Neural cell (in vitro differentiated cells): ENCODE results near the gene IFRD2. TPM values are rescaled to one million over a fixed set of nuclear protein-coding genes. Genes with fewer than 3 reads are reported as not detected.
A peak's percentile ranks its signal among the peaks of the same experiment; 100 is the strongest.

Source experiments
- H2AFZ ChIP-seq: fragments of 200-600, 300-800 bp; sonication (generic), shearing (Covaris generic); 2 replicates; pipeline ENCODE4 v1.6.0; 2014; ENCODE audit warnings: low read depth, mild to moderate bottlenecking, antibody characterized with exemption, low read length, moderate library complexity
- H3F3A ChIP-seq: fragments of 200-600 bp; shearing (Covaris generic); 2 replicates; pipeline ENCODE4 v1.6.1; 2016; ENCODE audit warnings: mild to moderate bottlenecking, moderate library complexity, mixed read lengths, antibody characterized with exemption, low read length; ENCODE audit not compliant: insufficient read depth, poor library complexity, severe bottlenecking
- H3K27ac ChIP-seq: fragments of 200-600, 300-800 bp; sonication (generic), shearing (Covaris generic); 2 replicates; pipeline ENCODE4 v1.5.1; 2014; ENCODE audit warnings: mild to moderate bottlenecking, low read length, moderate library complexity
- H3K27me3 ChIP-seq: fragments of 300-800, 200-600 bp; sonication (generic), shearing (Covaris generic); 2 replicates; pipeline ENCODE4 v1.6.0; 2014; ENCODE audit warnings: mild to moderate bottlenecking, low read depth, low read length, moderate library complexity; ENCODE audit not compliant: insufficient read depth
- H3K36me3 ChIP-seq: fragments of 300-800, 200-600 bp; sonication (generic), shearing (Covaris generic); 2 replicates; pipeline ENCODE4 v1.5.1; 2014; ENCODE audit warnings: mild to moderate bottlenecking, antibody characterized with exemption, low read length, moderate library complexity; ENCODE audit not compliant: insufficient read depth
- H3K4me2 ChIP-seq: fragments of 300-800, 200-600 bp; sonication (generic), shearing (Covaris generic); 2 replicates; pipeline ENCODE4 v1.6.0; 2014; ENCODE audit warnings: mild to moderate bottlenecking, low read length
- H3K4me3 ChIP-seq: fragments of 300-800, 200-600 bp; sonication (generic), shearing (Covaris generic); 2 replicates; pipeline ENCODE4 v1.5.1; 2014; ENCODE audit warnings: mild to moderate bottlenecking, low read length, moderate library complexity
- H3K79me2 ChIP-seq: fragments of 200-600 bp; shearing (Covaris generic); replicated peaks from 2 replicates; pipeline ENCODE4 v1.6.0; 2014; ENCODE audit warnings: mild to moderate bottlenecking, low read length, moderate library complexity; ENCODE audit not compliant: insufficient read depth
- H3K9ac ChIP-seq: fragments of 300-800, 200-600 bp; sonication (generic), shearing (Covaris generic); 2 replicates; pipeline ENCODE4 v1.6.1; 2016; ENCODE audit warnings: mild to moderate bottlenecking, low read length, mixed read lengths
- H3K9me2 ChIP-seq: fragments of 200-600 bp; shearing (Covaris generic); 2 replicates; pipeline ENCODE4 v1.6.1; 2016; ENCODE audit warnings: mild to moderate bottlenecking, low read length, mixed read lengths; ENCODE audit not compliant: insufficient read depth
- H3K9me3 ChIP-seq: fragments of 200-600, 300-800 bp; sonication (generic), shearing (Covaris generic); 2 replicates; pipeline ENCODE4 v1.6.1; 2016; ENCODE audit warnings: mild to moderate bottlenecking, mixed run types, low read length, moderate library complexity, mixed read lengths
- H4K20me1 ChIP-seq: fragments of 200-600 bp; shearing (Covaris generic); 2 replicates; pipeline ENCODE4 v1.6.1; 2016; ENCODE audit warnings: mild to moderate bottlenecking, mixed run types; ENCODE audit not compliant: insufficient read depth
- CTCF ChIP-seq: fragments of 450-650 bp; IDR thresholded peaks from 2 replicates; pipeline ENCODE4 v1.5.1; 2014; ENCODE audit warnings: antibody characterized with exemption, mild to moderate bottlenecking, moderate library complexity; ENCODE audit not compliant: poor library complexity, severe bottlenecking
- EP300 ChIP-seq: fragments of 450-650 bp; conservative IDR thresholded peaks from 2 replicates; pipeline ENCODE4 v1.6.1; 2014; ENCODE audit warnings: antibody characterized with exemption, mild to moderate bottlenecking, moderate library complexity; ENCODE audit not compliant: poor library complexity, severe bottlenecking
- EZH2 ChIP-seq: fragments of 200-600, 300-800 bp; shearing (Covaris generic), sonication (generic); IDR thresholded peaks from 2 replicates; pipeline ENCODE4 v1.6.1; 2014; ENCODE audit warnings: antibody characterized with exemption, low read length, borderline replicate concordance, mild to moderate bottlenecking; ENCODE audit not compliant: insufficient read depth, poor library complexity, severe bottlenecking
- MXI1 ChIP-seq: fragments of 450-650 bp; conservative IDR thresholded peaks from 2 replicates; pipeline ENCODE4 v1.6.1; 2014; ENCODE audit warnings: antibody characterized with exemption, mild to moderate bottlenecking; ENCODE audit not compliant: poor library complexity, severe bottlenecking
- POLR2AphosphoS5 ChIP-seq: IDR thresholded peaks from 2 replicates; pipeline ENCODE4 v1.6.1; 2012
- RAD21 ChIP-seq: fragments of 450-650 bp; conservative IDR thresholded peaks from 2 replicates; pipeline ENCODE4 v1.6.1; 2014; ENCODE audit warnings: antibody characterized with exemption, mild to moderate bottlenecking, moderate library complexity
- REST ChIP-seq: IDR thresholded peaks from 2 replicates; pipeline ENCODE4 v1.6.1; 2012; ENCODE audit warnings: borderline replicate concordance
- SMC3 ChIP-seq: fragments of 450-650 bp; conservative IDR thresholded peaks from 2 replicates; pipeline ENCODE4 v1.6.1; 2014; ENCODE audit warnings: antibody characterized with exemption, mild to moderate bottlenecking, moderate library complexity; ENCODE audit not compliant: poor library complexity
- TAF1 ChIP-seq: IDR thresholded peaks from 2 replicates; pipeline ENCODE4 v1.6.1; 2012; ENCODE audit warnings: low read depth
- polyA plus RNA-seq: library from polyadenylated mRNA; depleted of rRNA; stranded (reverse); fragments of >200 nt; gene quantifications from 2 replicates; pipeline ENCODE4 v1.2.3, GENCODE V29; 2014

IFRD2 gene
- polyA plus RNA-seq, 1 donor from 2014 or later, result 41.8 TPM

GRCh38 chr3:50274371-50275104 is 17.7 kb downstream of the IFRD2 start:
- H3K27ac ChIP-seq, result no peak overlapping the region
- TF ChIP-seq EZH2 (no peak), SMC3 (peak; percentile 62), CTCF (peak; percentile 69), RAD21 (peak; percentile 46)
- H3K4me3 ChIP-seq, result no peak overlapping the region
- no peaks in the 10 kb centered on the region for H3K9me2 ChIP-seq
- H3K9ac ChIP-seq, result no peak overlapping the region
- no peaks in the 10 kb centered on the region for H3K79me2 ChIP-seq
- H3F3A ChIP-seq, result no peaks in the 10 kb centered on the region
- no peak overlapping the region for H3K4me2 ChIP-seq
- H4K20me1 ChIP-seq, result no peaks in the 10 kb centered on the region
- H3K36me3 ChIP-seq, result no peaks in the 10 kb centered on the region
- H3K27me3 ChIP-seq, result peaks cover 23% of the 10 kb centered on the region
- no peaks in the 10 kb centered on the region for H3K9me3 ChIP-seq
- no peak overlapping the region for H2AFZ ChIP-seq

GRCh38 chr3:50273689-50274065 is 18.6 kb downstream of the IFRD2 start:
- Histone ChIP-seq H3K9me2 (no peaks in the 10 kb centered on the region), H3K27ac (no peak overlapping the region), H3K9me3 (no peaks in the 10 kb centered on the region), H3K27me3 (peaks cover 23% of the 10 kb centered on the region), H4K20me1 (no peaks in the 10 kb centered on the region), H3F3A (no peaks in the 10 kb centered on the region), H3K79me2 (no peaks in the 10 kb centered on the region), H3K4me3 (no peak overlapping the region), H2AFZ (no peak overlapping the region), H3K36me3 (no peaks in the 10 kb centered on the region), H3K4me2 (no peak overlapping the region), H3K9ac (no peak overlapping the region)
- TF ChIP-seq TAF1 (no peak), CTCF (no peak), RAD21 (no peak), SMC3 (no peak)

GRCh38 chr3:50272911-50273688 is 19.1 kb downstream of the IFRD2 start:
- Histone ChIP-seq H3K4me2 (peak overlapping the region; percentile 48), H3K9ac (peak overlapping the region; percentile 47)

More at GRCh38 chr3:50272911-50273688, 19.1 kb downstream of the IFRD2 start:
- H4K20me1 ChIP-seq, result no peaks in the 10 kb centered on the region
- H2AFZ ChIP-seq, result no peak overlapping the region
- no peaks in the 10 kb centered on the region for H3K79me2 ChIP-seq
- H3K9me3 ChIP-seq, result no peaks in the 10 kb centered on the region
- no peaks in the 10 kb centered on the region for H3K36me3 ChIP-seq
- no peaks in the 10 kb centered on the region for H3K9me2 ChIP-seq
- peak overlapping the region; percentile 43 for H3K4me3 ChIP-seq
- H3F3A ChIP-seq, result no peaks in the 10 kb centered on the region
- H3K27me3 ChIP-seq, result peaks cover 23% of the 10 kb centered on the region
- H3K27ac ChIP-seq, result no peak overlapping the region
- peak; percentile 51 for TF ChIP-seq MXI1
- peak; percentile 98 for TF ChIP-seq SMC3
- TF ChIP-seq CTCF, result peak; percentile 99
- peak; percentile 13 for TF ChIP-seq EP300
- TF ChIP-seq REST, result no peak
- TF ChIP-seq RAD21, result peak; percentile 99
- TF ChIP-seq POLR2AphosphoS5, result no peak
